Measurements from ENCODE around the gene SEMA3E.

GRCh38 chr7:83439026-83439425, 209.9 kb downstream of the SEMA3E start:
- TF ChIP-seq POLR2A (IDR thresholded peaks at IDR 0.05) (no peak), CTCF (IDR thresholded peaks at IDR 0.05) (no peak)
